Lung (tissue), 16 donors: ENCODE results near the gene INHBA. TPM values are rescaled to one million over a fixed set of nuclear protein-coding genes. Genes with fewer than 3 reads are reported as not detected.

ENCODE experiments used
- ATAC-seq: fragments of 200-7000 bp; cut with Tn5 transposase; one replicate; pipeline ENCODE4 v1.9.1; 2020; ENCODE audit warnings: moderate number of reproducible peaks; ENCODE audit not compliant: insufficient read depth, low FRiP score
- DNase-seq, 3 donors: peaks; one replicate each; pipeline ENCODE4 v3.0.0-alpha.2; 2013 to 2017
- H3K27ac ChIP-seq, 2 donors: one replicate each; pipeline ENCODE4 v1.5.1; 2013; ENCODE audit warnings: mild to moderate bottlenecking in 2 of 2, moderate library complexity in 2 of 2, control low read depth in 1 of 2, inconsistent platforms in 1 of 2, low read depth in 1 of 2, low read length in 1 of 2
- H3K27me3 ChIP-seq, 3 donors: one replicate each; pipeline ENCODE4 v1.5.1; 2013; ENCODE audit warnings: low read length in 2 of 3; ENCODE audit not compliant: control insufficient read depth in 3 of 3, insufficient read depth in 3 of 3
- H3K36me3 ChIP-seq, 4 donors: one replicate each; pipeline ENCODE4 v1.5.1; 2013; ENCODE audit warnings: low read length in 4 of 4, mild to moderate bottlenecking in 1 of 4, moderate library complexity in 1 of 4; ENCODE audit not compliant: control insufficient read depth in 4 of 4, insufficient read depth in 4 of 4
- H3K4me1 ChIP-seq, 5 donors: one replicate each; pipeline ENCODE4 v1.5.1; 2013; ENCODE audit warnings: low read length in 5 of 5, mild to moderate bottlenecking in 2 of 5, moderate library complexity in 1 of 5; ENCODE audit not compliant: control insufficient read depth in 5 of 5, insufficient read depth in 5 of 5
- H3K4me3 ChIP-seq: one replicate; pipeline ENCODE4 v1.5.1; 2013; ENCODE audit warnings: mild to moderate bottlenecking, control low read depth, moderate library complexity
- H3K9ac ChIP-seq, 2 donors: one replicate each; pipeline ENCODE4 v1.5.1; 2013; ENCODE audit warnings: low read length in 2 of 2, control low read depth in 1 of 2; ENCODE audit not compliant: insufficient read depth in 1 of 2
- H3K9me3 ChIP-seq, 4 donors: one replicate each; pipeline ENCODE4 v1.5.1; 2013; ENCODE audit warnings: low read length in 3 of 4, mild to moderate bottlenecking in 1 of 4, moderate library complexity in 1 of 4; ENCODE audit not compliant: control insufficient read depth in 4 of 4, insufficient read depth in 3 of 4
- WGBS, 2 donors: extraction: QIAGEN DNeasy Blood & Tissue Kit; methylation state at CpG; one replicate each; pipeline ENCODE4 v1.1.7; 2013; 5-methylcytosine and 5-hydroxymethylcytosine counted together
- long read RNA-seq, 5 donors: transcript quantifications; one replicate each; lab custom pipeline, GENCODE V29; 2026
- polyA plus RNA-seq, 2 donors: library from polyadenylated mRNA; stranded (reverse); fragments of 200-250 nt; gene quantifications; one replicate each; pipeline ENCODE4 v1.2.1, GENCODE V29; 2013
- total RNA-seq, 2 donors: library from RNA; depleted of rRNA in 1 of 2; stranded (reverse); fragments of >200 nt in 1 of 2; gene quantifications; one replicate each; pipeline ENCODE4 v1.2.1, GENCODE V29; 2014 to 2021
- TF ChIP-seq, protein P1 (sequence below): IDR thresholded peaks from 2 replicates; pipeline ENCODE4 v1.5.1; 2012; ENCODE audit warnings: mild to moderate bottlenecking; ENCODE audit errors: control extremely low read depth, extremely low read depth
- donor health status: control.
- donor health status: control.
- donor health status: Bipolar disorder and iron deficiency.
- donor health status: healthy.
- donor health status: DM: yes; HTN: yes; CAD: no.

The INHBA gene
- total RNA-seq (10 to 100 TPM in 1 of 2 donors, 1 to 10 TPM in 1; 2.8 to 23.2 TPM), polyA plus RNA-seq (1 to 10 TPM; 1.6 to 7.7 TPM)
- long read RNA-seq, donor 1 = 0 reads
- long read RNA-seq, donor 2 = 0 reads
- long read RNA-seq, donor 3 = 0 reads
- long read RNA-seq, donor 4 = 0 reads
- long read RNA-seq, donor 5, partial matches to known transcripts = 0 of 2 reads
- long read RNA-seq, donor 5, other reads (novel, unspliced or antisense) = 0 of 2 reads

DNA sequence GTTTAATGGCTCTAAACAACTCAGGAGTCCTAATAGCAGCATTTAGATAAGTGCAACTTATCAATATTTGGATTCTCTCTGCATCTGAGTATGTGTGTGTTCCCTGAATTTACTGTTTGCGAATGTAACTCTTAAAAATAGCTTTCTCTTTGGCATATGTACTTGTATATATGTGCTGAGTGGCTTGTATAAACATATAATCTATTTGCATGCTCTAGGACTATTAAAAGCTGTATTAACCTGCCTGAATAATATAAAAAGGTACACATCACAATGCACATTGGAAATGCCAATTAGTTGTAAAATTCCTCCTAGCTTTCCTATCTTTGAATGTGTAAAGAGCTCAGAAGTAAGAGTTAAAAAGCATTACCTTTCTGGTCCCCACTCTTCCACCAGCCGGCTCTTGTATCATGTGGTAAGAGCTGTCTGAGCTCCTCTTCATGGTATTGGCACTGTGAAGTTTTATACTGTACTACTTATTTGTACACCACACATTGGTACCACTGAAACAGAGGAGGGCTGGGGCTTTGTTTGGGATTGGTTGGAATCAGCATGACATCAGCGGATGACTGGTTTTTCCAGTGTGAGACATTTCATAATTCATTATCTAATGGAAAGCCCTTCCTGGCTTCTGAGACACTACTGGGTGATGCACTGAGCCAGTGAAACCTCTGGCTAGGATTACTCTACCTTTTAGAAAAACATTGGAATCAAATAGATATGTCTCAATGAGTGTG, at the start of gene INHBA:
TSS of gene INHBA (minus strand) at position 456 of the 737 bp plus-strand sequence. CDS start 2,716 bp downstream, outside the sequence.
- H3K9me3 ChIP-seq = no peaks in the 10 kb centered on the region
- no peak for ATAC-seq
- peaks cover 0 to 37% (median 6%) of the 10 kb centered on the region in 5 donors for H3K4me1 ChIP-seq
- H3K27ac ChIP-seq = no peak within 1 kb of the TSS
- WGBS, 2 donors = 72 to 85% methylated on average over 3 of the region's 3 CpGs
- no peak within 1 kb of the TSS for H3K4me3 ChIP-seq
- H3K27me3 ChIP-seq = peaks cover 0 to 63% (median 62%) of the 10 kb centered on the region in 3 donors
- DNase-seq = no peak
- TF ChIP-seq, protein P1, sequence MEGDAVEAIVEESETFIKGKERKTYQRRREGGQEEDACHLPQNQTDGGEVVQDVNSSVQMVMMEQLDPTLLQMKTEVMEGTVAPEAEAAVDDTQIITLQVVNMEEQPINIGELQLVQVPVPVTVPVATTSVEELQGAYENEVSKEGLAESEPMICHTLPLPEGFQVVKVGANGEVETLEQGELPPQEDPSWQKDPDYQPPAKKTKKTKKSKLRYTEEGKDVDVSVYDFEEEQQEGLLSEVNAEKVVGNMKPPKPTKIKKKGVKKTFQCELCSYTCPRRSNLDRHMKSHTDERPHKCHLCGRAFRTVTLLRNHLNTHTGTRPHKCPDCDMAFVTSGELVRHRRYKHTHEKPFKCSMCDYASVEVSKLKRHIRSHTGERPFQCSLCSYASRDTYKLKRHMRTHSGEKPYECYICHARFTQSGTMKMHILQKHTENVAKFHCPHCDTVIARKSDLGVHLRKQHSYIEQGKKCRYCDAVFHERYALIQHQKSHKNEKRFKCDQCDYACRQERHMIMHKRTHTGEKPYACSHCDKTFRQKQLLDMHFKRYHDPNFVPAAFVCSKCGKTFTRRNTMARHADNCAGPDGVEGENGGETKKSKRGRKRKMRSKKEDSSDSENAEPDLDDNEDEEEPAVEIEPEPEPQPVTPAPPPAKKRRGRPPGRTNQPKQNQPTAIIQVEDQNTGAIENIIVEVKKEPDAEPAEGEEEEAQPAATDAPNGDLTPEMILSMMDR = no peak
- H3K9ac ChIP-seq = no peak within 1 kb of the TSS
- H3K36me3 ChIP-seq = no peaks in the 10 kb centered on the region

DNA sequence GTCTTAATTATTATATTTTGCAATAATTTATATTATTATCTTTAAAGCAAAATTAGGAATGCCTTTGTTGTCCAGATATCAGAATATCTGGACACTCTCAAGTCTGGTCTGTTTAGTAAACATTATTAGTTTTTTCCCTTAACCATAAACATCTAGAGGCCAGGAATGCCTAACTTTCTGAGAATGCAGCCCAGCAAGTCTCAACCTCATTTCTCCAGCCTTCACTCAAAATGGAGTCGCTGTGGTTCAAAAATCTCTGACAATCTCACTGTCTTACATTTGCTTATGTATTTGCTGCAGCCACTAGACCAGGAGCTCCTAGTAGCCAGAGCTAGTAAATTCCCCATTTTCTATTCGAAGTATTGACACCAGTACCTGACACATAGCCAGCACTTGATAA, 49.7 kb upstream of the INHBA start:
- no peak for DNase-seq
- TF ChIP-seq, protein P1 = no peak
- H3K4me1 ChIP-seq = no peaks in the 10 kb centered on the region
- no peak overlapping the region for H3K4me3 ChIP-seq
- no peaks in the 10 kb centered on the region for H3K36me3 ChIP-seq
- WGBS, 2 donors = 80 to 85% methylated on average over 2 of the region's 2 CpGs
- ATAC-seq = no peak
- H3K27me3 ChIP-seq = no peaks in the 10 kb centered on the region
- no peak overlapping the region for H3K9ac ChIP-seq
- no peak overlapping the region for H3K27ac ChIP-seq
- H3K9me3 ChIP-seq = peaks cover 0 to 3% (median under 1%) of the 10 kb centered on the region in 4 donors

DNA sequence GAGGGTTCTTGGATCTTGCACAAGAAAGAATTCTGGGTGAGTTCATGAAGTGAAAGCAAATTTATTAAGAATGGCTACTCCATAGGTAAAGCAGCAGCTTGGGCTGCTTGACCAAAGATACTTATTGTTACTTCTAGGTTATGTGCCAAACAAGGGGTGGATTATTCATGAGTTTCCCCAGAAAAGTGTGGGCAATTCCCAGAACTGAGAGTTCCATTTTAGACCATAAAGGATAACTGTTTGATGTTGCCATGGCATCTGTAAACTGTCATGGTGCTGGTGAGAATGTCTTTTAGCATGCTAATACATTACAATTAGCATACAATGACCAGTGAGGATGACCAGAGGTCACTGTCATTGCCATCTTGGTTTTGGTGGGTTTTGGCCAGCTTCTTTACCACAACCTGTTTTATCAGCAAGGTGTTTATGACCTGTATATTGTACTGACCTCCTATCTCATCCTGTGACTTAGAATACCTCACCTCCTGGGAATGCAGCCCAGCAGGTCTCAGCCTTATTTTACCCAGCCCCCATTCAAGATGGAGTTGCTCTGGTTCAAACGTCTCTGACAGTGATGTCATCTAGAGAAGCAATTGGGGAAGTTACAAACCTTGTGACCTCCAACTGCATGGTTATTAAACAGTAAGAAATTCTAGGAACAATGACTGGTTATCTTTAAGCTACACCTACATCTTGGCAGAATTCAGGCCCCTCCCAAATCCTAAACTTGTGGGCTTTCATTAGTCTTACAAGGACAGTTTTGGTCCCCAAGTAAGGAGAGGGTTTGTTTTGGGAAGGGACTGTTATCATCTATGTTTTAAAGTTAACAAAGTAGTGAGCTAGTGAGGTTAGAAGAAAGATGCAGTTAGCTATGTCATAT, 48.0 kb upstream of the INHBA start:
- 38 to 49% methylated on average over 1 of the region's 1 CpG for WGBS, 2 donors

More for the DNA sequence above, 48.0 kb upstream of the INHBA start:
- DNase-seq (no peak), ATAC-seq (no peak)
- no peak overlapping the region for H3K4me3 ChIP-seq
- H3K9ac ChIP-seq = no peak overlapping the region
- no peaks in the 10 kb centered on the region for H3K27me3 ChIP-seq
- TF ChIP-seq, protein P1 = no peak
- H3K4me1 ChIP-seq = no peaks in the 10 kb centered on the region
- H3K27ac ChIP-seq = no peak overlapping the region
- no peaks in the 10 kb centered on the region for H3K36me3 ChIP-seq
- H3K9me3 ChIP-seq = peaks cover 0 to 3% (median 0%) of the 10 kb centered on the region in 4 donors
